Heart left ventricle (tissue), 13 donors: ENCODE measurements around the gene FMOD.
"Not testable (repeated sequence)": the region's sequence is repeated elsewhere in the genome, so short reads cannot be mapped to it uniquely, and the experiment has no call there.

Experiments used
- POLR2A ChIP-seq, 2 donors: fragments of 450-650 bp; IDR thresholded peaks; one replicate each; pipeline ENCODE4 v1.6.1; 2017; ENCODE audit warnings: antibody characterized with exemption in 2 of 2, mild to moderate bottlenecking in 2 of 2, moderate library complexity in 2 of 2
- TF ChIP-seq, protein P1 (sequence below), 12 donors: fragments of 200-600 bp; sonication (generic) in 4 of 12; IDR thresholded peaks; one replicate each; pipeline versions ENCODE4 v1.5.0 to v1.8.0; 2018 to 2022; ENCODE audit warnings: antibody characterized with exemption in 12 of 12, mild to moderate bottlenecking in 5 of 12
- donor health status: ischemic (EF 13 %, LVEDD 7.1; RV severe dilation, severe dysfunction).
- donor health status: DM: no; HTN: yes; CAD: no.
- donor health status: DM: no; HTN: no; CAD: no.
- donor health status: ischemic (EF 25% LVEDD 6.9; RV normal size, moderate dysfunction).
- donor health status: ischemic (EF 25% LVEDD 5.7; RV mildly dilated, moderate dysfunction).
- donor health status: ischemic (EF 35%, LVEDD 5.7; RV mildly dilated, moderate dysfunction).
- donor health status: nonischemic (EF 11% LVEDD 7.7; RV severe dilation, severe dysfunction).
- donor health status: DM: yes; HTN: yes; CAD: no.
- donor health status: PGD.
- donor health status: ischemic (EF 29% LVEDD 5.4; RV normal size, mild dysfunction).
- donor health status: nonischemic (EF 23%, LVEDD 6.1; RV moderate dilation, normal function).

DNA sequence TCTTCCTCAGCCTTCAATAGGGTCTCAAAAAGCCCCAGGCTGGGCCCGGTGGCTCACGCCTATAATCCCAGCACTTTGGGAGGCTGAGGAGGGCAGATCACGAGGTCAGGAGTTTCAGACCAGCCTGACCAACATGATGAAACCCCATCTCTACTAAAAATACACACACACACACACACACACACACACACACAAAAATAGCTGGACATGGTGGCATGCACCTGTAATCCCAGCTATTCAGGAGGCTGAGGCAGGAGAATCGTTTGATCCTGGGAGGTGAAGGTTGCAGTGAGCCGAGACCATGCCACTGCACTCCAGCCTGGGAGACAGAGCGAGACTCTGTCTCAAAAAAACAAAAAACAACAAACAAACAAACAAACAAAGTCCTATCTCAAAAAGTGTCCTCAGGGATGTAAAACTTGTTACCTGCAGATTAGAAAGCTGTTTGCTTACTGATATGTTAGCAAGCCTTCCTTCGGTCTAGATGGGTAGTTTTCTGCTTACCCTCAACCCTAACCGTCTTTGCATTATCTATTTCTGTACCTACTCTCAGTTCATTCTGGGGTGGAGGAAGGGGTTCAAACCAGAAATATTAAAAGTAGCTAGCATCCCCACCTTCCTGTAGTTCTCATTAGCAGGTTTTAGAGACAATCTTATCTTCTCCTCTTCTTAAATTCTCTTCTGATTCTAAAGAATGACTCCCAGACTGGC is 51.0 kb downstream of the FMOD start:
- TF ChIP-seq, protein P1, sequence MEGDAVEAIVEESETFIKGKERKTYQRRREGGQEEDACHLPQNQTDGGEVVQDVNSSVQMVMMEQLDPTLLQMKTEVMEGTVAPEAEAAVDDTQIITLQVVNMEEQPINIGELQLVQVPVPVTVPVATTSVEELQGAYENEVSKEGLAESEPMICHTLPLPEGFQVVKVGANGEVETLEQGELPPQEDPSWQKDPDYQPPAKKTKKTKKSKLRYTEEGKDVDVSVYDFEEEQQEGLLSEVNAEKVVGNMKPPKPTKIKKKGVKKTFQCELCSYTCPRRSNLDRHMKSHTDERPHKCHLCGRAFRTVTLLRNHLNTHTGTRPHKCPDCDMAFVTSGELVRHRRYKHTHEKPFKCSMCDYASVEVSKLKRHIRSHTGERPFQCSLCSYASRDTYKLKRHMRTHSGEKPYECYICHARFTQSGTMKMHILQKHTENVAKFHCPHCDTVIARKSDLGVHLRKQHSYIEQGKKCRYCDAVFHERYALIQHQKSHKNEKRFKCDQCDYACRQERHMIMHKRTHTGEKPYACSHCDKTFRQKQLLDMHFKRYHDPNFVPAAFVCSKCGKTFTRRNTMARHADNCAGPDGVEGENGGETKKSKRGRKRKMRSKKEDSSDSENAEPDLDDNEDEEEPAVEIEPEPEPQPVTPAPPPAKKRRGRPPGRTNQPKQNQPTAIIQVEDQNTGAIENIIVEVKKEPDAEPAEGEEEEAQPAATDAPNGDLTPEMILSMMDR (IDR thresholded peaks at IDR 0.05) = not testable (repeated sequence)
- TF ChIP-seq POLR2A (IDR thresholded peaks at IDR 0.05) = not testable (repeated sequence)
